Measurements from ENCODE around the gene WDR91. TPM values are rescaled to one million over a fixed set of nuclear protein-coding genes. Genes with fewer than 3 reads are reported as not detected.

WDR91 gene
- total RNA-seq, 1 donor from 2014 or later = 30.0 TPM

- H3K36me3 ChIP-seq = peaks cover 36% of the 10 kb centered on the region
- no peaks in the 10 kb centered on the region for H3K27me3 ChIP-seq
- intact Hi-C loops (cut with DNase I) = loop anchor here (10.0 kb wide), 2 partner anchors 185 to 215 kb away; partner anchors contain the start of gene AGBL3
- H3K4me3 ChIP-seq = peak overlapping the region; percentile 94
- H3K9me3 ChIP-seq = no peaks in the 10 kb centered on the region
- TF ChIP-seq CTCF (IDR thresholded peaks at IDR 0.05) = peak; percentile 41
- DNase-seq = no peak
- H3K4me1 ChIP-seq = peaks cover 45% of the 10 kb centered on the region
- peak; percentile 6 for ATAC-seq
- H3K27ac ChIP-seq = peak overlapping the region; percentile 99
Measured at GRCh38 chr7:135169141-135169963, 42.0 kb downstream of the WDR91 start.

- Histone ChIP-seq H3K4me3 (no peak overlapping the region), H3K27ac (peak overlapping the region; percentile 99), H3K4me1 (peaks cover 45% of the 10 kb centered on the region), H3K36me3 (peaks cover 36% of the 10 kb centered on the region), H3K9me3 (no peaks in the 10 kb centered on the region), H3K27me3 (no peaks in the 10 kb centered on the region)
- TF ChIP-seq CTCF (IDR thresholded peaks at IDR 0.05) = no peak
- DNase-seq (no peak), ATAC-seq (no peak)
- intact Hi-C loops (cut with DNase I) = loop anchor here (10.0 kb wide), 2 partner anchors 184 to 214 kb away; partner anchors contain the start of gene AGBL3
Measured at GRCh38 chr7:135168489-135169140, 42.7 kb downstream of the WDR91 start.

- Histone ChIP-seq H3K36me3 (peaks cover 36% of the 10 kb centered on the region), H3K27me3 (no peaks in the 10 kb centered on the region), H3K9me3 (no peaks in the 10 kb centered on the region), H3K4me1 (peaks cover 45% of the 10 kb centered on the region), H3K4me3 (no peak overlapping the region), H3K27ac (peak overlapping the region; percentile 99)
- TF ChIP-seq CTCF (IDR thresholded peaks at IDR 0.05) = no peak
- DNase-seq (no peak), ATAC-seq (no peak)
- intact Hi-C loops (cut with DNase I) = loop anchor here (10.0 kb wide), 2 partner anchors 183 to 213 kb away; partner anchors contain the start of gene AGBL3
Measured at GRCh38 chr7:135168001-135168400, 43.3 kb downstream of the WDR91 start.

GRCh38 chr7:135167365-135167917 is 43.9 kb downstream of the WDR91 start:
- ATAC-seq (no peak), DNase-seq (no peak)
- Histone ChIP-seq H3K4me1 (peaks cover 45% of the 10 kb centered on the region), H3K4me3 (no peak overlapping the region), H3K27ac (peak overlapping the region; percentile 68), H3K36me3 (peaks cover 36% of the 10 kb centered on the region), H3K27me3 (no peaks in the 10 kb centered on the region), H3K9me3 (no peaks in the 10 kb centered on the region)
- intact Hi-C loops (cut with DNase I) = loop anchor here (10.0 kb wide), 2 partner anchors 183 to 213 kb away; partner anchors contain the start of gene AGBL3
- TF ChIP-seq CTCF (IDR thresholded peaks at IDR 0.05) = no peak

GRCh38 chr7:135166338-135166990 is 44.9 kb downstream of the WDR91 start:
- Histone ChIP-seq H3K4me3 (no peak overlapping the region), H3K4me1 (peaks cover 53% of the 10 kb centered on the region), H3K27me3 (no peaks in the 10 kb centered on the region), H3K9me3 (no peaks in the 10 kb centered on the region), H3K27ac (peak overlapping the region; percentile 68), H3K36me3 (peaks cover 36% of the 10 kb centered on the region)
- intact Hi-C loops (cut with DNase I) = loop anchor here (10.0 kb wide), 2 partner anchors 182 to 212 kb away; partner anchors contain the start of gene AGBL3
- ATAC-seq (no peak), DNase-seq (no peak)
- TF ChIP-seq CTCF (IDR thresholded peaks at IDR 0.05) = no peak

All from upper lobe of right lung (tissue), 1 donor.